ENCODE data around the gene IGSF21. TPM values are rescaled to one million over a fixed set of nuclear protein-coding genes. Genes with fewer than 3 reads are reported as not detected.

IGSF21 gene
- total and polyA plus RNA-seq, 2 of the 8 experiments (the other 6 are each of a cell fraction or from before 2014, with no cell fraction given) = 22.5 to 28.5 TPM

DNA sequence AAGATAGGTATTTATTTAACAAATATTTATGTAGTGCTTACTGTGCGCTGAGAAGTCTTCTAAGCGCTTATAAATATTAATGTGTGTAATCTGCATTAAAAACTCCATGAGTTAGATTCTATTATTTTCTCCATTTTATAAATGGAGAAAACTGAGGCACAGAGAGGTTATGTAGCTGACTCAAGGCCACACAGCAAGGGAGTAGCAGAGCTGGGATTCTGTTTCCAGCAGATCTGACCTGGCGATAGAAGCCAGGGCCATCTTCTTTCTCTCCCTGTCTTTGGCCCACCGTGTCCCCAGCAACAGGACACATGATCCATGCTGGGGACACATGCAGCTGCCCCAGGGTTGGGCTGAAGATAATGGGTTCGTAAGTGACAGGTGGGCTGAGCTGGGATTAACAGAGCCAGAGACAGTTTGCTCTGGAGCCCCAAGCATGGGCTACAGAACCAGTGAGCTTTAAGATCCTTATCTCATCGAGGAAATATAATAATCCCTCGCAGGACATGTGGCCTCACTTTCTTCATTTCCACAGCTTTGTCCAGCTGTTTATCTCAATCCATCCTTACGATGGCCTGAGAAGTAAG lies 30.3 kb downstream of the IGSF21 start (continued):
- TF ChIP-seq YY1 (IDR thresholded peaks at IDR 0.05; ENCODE audit: low read depth, low read length) = no peak
